HG03095 (cell line): ENCODE measurements around the gene DPP6.

Source experiments
- ATAC-seq: cut with Tn5 transposase; IDR thresholded peaks from one replicate; pipeline ENCODE4 v1.9.1; 2021; ENCODE audit warnings: moderate library complexity; ENCODE audit not compliant: unreplicated experiment

The DPP6 gene

DNA sequence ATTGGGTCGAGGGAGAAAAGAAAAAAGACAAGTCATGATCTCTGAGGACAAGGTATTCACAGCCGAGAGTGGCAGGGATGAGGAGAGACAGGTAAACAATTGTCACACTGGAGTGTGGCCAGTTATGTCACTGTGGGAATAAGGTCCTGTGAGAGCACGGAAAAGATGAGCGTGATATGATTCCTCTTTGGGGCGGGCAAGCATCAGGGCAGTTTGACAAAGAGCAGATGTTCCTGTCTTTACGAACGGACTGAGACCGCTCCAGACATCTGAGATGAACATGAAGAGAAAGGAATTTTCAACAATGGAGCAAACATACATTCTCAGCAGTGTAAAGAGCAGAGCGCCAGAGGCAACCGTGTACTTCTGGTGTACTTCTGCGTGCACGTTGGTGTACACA, 278.1 kb downstream of the DPP6 start:
- ATAC-seq = no peak

DNA sequence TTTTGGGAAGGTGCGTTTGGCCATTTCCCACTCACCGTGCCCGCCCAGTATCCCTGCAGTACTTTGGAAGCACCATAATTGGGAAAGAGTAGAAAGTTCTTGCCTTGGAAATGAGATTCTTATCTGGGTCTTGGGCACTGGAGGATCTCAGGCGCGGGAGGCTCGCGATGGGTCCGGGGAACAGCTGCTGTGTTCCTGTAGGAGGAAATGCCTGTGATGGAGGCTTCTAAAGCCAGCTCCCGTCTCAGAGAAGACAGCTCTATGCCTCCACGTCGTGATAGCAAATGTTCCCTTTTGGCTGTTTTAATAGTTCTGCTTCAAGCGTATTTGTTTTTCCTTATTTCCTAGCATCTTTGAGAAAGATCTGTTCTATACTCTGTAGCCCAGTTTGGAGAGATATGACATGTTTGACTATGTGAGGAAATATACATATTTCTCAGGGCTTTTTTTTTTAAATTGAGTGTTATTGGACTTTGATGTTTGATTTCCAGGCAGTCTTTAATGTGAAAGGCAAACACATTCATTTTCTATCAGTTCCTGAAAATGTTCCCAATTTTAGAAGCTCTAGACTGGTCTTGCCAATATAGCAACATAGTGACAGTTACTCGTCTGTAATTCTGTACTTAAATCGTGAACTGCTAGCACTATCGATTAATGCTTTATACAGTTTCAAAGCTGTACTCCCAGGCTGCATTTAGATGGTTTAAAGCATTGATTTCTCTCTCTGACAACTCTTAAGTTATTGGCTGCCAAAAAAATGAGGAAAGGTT, 280.8 kb downstream of the DPP6 start:
- no peak for ATAC-seq

DNA sequence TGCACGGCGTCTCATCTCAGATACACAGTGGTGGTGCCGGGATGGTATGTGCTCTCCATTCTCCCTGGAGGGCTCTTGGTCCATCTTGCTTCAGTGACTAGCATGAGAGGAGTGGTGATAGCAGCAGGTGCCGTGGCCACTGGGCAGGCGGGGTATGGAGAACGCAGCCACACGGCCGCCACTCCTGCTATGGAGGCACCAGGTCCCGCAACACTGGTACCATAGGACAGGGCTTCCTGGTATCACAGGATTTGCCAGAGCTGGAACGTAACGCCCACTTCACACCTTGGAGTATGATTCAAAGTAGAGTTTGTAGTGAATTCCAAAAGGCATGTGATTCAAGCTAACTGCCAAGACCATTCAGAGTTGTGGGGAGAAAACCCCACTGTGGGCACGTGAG, 284.1 kb downstream of the DPP6 start:
- ATAC-seq = no peak

DNA sequence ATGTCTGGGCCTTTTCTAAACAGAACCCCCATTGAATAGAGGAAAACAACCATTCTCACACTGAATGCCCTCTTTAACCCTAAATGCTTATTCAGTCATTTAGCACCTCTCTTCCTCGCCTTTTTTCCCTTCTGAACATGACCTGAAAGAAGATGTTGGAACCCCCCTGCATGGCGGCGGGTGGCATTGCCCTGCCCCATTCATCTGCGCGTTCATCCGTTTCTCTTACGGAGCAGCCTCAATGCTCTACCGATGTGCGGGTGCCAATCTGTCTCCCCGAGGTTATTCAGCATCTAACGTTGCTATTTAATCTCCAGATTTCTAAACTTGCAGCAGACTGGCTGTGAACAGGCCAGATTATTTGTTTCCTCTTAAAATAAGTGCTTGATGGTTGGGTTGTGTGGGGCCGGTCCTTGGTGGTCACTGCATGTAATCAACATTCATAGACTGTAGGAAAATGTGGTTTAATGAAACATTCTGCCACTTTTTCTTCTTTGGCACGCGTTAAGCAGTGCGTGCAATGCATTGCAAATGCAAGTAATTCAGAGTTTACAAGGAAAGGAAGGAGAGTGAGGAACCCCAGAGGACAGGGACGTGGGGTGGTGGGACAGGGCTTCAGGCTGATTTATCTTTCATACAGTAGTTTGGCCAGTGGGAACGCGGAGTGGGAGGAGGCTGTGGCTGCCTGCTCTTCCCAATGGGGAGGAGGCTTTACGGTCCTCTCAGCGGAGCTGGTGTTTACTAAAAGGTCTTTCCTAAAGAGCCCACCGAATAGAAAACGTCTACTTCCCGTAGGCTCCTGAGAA, 286.7 kb downstream of the DPP6 start:
- no peak for ATAC-seq

DNA sequence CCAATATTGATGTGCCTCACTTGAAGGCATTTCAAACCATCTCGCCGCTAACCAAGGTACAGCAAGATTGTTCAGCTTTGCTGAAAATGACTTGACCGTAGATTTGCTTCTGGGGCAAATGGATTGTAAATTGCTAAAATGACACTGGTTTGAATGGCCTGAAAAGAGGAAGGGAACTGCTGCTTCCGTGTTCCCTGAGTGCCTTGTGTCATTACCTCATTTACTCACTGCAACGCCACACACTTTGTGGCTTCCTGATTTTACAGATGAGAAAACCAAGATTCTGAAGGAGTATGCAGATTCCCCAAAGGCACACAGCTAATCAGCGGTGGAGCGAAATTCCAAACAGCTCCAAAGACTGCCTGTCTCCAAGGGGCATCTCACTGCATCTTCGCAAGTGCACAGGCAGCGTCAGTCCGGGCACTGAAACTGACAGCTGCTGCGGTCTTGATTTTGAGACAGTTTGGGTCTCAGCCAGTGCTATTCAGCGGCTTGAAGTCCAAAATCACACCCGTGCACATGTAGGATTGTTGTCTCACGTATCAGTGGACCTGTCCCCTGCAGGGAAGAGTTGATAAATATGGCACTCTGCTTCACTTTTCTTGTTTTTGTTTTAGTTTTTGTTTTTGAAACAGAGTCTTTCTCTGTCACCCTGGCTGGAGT, 290.9 kb downstream of the DPP6 start:
- ATAC-seq = no peak

DNA sequence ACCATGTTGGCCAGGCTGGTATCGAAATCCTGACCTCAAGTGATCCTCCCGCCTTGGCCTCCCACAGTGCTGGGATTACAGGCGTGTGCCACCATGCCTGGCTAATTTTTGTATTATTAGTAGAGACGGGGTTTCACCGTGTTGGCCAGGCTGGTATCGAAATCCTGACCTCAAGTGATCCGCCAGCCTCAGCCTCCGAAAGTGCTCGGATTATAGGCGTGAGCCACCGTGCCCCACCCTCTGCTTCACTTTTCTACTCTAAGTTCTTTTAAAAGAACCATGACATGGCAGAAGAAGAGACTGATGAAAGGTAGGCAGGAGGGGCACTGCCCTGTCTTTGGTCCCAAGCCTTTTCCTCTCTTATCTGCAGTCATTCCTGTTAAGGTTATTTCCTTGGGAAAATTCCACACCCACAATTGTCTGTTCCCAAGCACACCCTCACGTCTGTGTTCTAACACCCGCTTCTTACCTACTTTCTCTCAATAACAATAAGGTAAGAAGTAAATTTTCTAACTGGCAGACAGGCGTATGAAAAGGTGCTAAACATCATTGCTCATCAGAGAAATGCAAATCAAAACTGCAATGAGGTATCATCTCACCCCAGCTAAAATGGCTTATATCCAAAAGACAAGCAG, 291.7 kb downstream of the DPP6 start:
- ATAC-seq = no peak

DNA sequence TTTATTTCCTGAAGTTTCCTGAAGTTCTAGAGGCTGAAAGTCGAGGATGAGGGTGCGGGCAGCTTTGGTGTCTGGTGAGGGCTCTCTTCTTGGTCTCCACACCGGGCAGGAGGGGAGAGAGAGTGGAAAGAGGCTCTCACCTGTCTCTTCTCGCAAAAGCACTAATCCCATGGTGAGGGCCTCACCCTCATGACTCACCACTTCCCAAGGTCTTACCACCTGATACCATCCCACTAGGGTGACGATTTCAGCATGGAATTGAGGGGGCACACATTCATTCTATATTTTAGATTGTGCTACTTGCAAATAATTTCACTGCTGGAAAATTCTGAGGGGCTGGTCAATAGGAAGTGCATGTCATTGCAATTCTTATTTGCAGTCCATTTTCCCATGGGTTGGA, 292.9 kb downstream of the DPP6 start:
- no peak for ATAC-seq

DNA sequence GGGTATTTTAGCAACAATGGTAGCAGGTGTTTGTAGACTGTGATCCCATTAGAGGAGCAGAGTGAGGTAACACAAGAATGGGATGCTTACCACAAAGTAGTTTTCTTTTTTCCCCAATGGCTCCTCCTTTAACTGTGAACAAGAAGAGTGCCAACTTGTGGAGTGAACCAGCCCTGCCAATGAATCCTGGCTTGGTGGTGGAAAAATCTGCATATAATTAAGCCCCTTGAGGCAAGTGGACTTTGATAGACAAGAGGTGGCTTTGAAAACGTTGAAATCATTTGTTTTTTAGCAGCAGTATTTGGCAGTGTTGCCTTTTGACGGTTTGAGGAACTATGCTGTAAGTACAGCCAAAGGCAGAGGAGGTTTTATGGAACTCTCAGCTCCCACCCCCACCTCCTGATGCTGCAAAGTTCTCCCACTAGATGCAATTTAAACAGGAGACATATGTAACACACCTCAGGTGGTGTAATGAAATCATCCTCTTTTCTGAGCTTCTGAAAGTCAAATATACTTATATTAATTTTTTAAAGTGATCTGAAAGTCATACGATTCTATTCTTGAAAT, 295.6 kb downstream of the DPP6 start:
- ATAC-seq = no peak

DNA sequence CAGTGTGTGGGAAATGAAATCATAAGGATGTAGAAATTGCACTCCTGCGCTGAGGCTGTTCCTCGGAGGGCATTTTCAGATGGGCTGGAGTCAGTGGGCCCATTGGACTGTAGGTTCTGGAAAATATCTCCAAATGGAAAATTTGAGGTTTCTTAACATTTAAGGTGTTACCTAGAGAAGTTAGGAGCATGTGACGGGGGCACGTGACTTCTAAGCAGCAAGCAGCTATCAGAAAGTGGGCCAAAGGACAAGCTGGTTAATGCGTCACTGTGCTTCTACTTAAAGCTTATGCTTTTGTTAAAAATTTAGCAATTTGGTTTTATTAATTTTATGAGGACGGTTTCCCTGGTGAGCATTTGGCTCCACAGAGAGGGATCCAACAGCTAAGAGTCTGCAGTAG, 298.7 kb downstream of the DPP6 start:
- ATAC-seq = no peak

DNA sequence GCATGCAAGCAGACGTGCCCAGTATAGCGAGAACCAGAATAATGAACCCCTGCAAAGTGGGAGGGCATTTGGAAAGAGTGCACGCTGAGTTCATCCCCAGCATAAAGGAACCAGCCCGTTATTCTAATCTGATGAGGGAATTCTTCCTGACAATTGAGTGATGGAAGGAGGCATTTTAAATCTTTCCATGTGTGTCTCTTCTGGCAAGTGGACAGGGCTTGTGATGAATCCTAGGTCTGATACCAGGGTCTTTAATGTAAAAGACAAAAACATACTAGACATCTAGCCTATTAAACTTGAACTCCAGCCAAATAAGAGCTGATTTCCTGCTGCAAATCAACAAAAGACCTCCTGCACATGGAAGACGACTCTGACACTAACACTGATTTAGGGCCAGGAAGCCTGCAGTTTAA, 301.2 kb downstream of the DPP6 start:
- no peak for ATAC-seq

DNA sequence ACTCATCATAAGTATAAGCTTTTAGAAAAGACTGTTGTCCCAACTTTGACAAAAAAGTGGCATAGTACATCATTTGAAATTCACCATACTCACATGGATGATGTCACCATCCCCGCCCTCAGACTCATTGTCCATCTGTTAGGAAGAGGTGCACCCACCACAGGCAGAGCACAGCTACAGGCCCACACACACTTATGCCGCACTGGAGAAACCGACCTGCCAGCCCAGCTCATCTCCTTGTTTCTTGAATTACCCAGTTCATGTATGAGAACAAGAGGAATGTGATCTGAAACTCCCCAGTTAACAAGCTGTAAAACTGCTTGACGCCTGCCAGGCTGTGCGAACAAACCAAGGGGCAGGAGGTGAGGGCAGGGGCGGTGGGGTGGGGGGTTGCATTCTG, 312.0 kb downstream of the DPP6 start:
- ATAC-seq = no peak

DNA sequence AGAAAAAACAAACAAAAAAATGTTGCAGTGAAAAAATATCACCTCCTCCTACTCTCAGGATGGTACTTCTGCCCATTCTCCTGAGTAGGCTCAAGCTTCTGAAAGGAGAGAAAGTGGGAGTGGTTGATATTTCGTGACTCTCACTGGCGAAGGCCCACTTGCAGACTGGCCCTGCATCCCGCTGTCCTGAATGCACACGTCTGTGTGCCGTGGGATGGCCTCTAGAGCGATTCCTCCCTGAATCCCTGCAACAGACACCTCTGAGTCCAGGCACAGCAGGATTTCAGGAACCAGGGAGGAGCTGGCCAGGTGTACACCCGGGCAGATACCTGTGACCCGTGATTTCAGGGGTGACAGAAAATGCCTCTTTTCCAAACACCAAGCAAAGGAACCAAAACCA, 319.2 kb downstream of the DPP6 start:
- no peak for ATAC-seq

DNA sequence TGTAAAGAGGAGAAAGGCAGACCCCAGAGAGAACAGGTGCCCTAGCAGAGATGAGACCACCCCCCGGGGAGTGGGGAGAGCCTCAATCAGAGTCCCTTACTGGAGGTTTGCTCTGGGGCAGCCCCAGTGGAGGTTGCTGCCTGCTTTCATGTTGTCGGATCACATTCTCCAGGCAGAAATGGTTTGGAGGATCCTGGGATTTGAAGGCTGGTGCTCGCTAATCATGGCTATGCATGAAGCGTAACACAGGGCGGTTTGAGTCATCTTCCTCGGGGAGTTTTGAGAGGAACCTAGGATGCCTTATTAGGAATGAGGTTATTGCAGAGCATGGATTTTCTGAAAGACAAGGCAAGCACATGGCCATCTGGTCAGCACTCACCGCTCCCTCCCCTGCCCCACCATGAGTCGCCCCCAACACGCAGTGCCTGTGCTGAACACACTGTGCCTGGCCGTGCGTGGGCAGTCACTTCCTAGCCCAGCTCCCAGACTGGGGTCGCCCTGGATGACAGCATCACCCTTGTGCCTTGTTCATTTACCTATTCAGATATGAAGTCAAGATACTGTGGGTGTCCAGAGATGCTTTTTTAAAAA, 319.9 kb downstream of the DPP6 start:
- ATAC-seq = no peak

DNA sequence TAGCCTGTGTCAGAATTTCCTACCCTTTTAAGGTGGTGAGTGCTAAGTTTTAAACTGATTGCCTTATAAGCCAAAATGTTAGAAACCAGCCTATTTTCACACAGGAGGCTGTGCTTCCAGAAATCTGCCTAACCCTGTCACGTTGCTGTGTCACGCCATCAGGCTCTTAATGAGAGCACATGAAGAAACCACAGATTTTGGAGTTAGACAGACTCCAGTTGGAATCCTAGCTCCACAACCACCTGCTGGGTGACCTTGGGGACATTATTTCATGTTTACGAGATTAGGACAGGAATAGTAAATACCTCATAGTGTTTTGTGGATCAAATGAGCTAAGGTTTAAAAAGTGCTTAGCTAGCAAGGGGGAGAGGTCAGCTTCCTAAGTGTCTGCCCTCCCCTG, 321.8 kb downstream of the DPP6 start:
- no peak for ATAC-seq

DNA sequence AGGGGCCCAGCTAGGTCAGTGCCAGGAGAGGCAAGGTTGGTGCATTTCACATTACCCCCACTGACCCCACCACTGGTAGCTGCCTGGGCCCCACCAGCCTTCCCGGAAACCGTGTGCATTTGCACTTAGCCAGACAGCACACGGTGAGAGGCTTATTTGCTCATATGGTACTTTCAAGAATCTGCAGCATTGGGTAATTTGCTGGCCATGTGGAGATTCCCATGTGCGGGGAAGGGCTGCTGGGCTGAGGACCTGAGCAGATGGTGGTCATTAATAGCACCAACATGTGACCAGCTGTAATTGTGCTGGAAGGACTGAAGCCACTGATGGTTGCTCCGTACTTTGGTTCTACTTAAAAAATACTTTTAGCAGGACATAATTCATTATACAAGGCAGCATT, 323.8 kb downstream of the DPP6 start:
- ATAC-seq = no peak

DNA sequence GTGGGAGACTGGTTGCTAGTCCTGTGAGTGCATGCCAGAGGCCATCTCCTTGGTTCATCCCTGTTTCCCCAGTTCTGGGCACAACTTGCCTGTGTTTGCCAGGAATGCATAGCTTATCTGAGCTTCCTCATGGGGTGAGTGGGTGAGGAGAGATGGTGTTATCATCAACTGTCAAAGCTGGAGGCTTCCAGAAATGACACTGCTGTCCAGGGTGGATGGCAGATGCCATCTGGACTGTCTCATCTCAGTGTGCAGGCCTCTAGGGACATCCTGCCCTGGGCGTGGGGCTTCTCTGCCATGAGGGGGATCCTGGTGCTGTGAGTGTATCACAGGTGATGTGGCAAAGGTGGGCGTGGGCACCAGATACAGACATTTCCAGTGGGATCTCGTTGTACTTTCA, 328.6 kb downstream of the DPP6 start:
- no peak for ATAC-seq

DNA sequence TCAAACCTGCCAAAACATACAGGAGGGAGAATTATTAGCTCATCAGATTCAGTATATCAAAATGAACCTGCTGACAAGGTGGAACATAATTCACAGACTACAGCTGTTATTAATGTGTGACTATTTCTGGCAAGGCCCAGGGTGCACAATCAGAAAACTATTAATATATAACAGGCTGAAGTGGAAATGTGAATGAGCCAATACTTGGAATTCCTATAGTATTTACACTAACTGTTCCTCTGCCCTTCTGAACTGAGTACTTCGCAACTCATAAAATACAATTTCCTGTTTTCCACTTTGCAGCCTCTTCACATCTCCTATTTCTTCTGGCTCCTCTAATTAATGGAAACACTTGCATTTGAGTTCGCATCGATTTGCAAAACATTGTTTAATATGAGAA, 330.8 kb downstream of the DPP6 start:
- ATAC-seq = no peak

DNA sequence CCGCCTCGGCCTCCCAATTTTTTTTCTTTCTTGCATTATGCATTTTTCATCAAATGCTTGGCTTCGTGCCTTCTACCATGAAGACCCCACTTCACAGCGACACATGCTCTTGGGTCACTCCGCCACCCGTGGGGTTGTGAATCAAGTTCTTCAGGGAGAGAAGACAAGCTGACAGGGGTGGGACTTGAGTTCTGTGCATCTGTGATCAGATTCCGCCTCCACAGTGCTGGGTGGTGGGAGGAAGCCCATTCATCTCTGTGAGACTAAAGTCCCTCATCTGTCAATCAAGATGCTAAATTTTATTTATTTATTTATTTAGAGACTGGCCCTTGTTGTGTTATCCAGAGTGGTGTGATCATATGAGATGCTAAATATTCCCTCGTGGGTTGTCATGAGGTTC, 333.0 kb downstream of the DPP6 start:
- no peak for ATAC-seq

DNA sequence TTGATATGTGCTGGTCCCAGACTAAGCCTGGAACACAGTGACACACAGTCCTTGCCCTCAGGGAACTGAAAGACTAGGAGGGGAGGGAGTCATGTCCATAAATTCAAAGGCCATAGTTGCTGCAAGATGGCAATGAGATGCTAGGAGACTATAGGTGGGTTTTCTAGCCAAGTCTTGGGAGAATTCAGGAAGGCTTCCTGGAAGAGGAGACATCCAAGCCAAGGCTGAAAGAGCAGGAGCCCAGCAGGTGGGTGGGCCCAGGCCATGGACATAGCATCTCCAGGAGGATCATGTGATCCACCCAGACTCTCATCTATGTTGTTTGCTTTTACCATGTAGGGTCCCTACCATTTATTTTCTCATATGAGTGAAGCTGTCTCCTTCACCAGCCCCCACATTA, 335.1 kb downstream of the DPP6 start:
- ATAC-seq = no peak

DNA sequence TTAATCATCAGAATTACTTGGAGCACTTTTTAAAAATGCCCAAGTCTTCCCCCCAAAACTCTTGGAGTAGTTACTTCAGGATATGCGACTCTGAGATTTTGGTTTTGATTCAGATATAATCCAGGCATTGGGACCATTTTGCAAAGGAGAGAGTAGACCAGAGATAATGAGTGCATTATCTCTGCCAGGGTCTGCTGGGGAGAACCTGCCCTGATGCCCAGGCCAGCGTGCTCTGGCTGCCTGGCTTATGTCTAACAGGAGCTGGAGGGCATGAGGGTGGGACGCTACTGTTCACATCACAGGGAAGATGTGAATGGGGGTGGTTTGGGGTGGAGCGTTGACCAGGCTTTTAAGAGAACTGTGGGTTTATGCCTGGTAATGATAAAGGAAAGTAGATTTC, 336.2 kb downstream of the DPP6 start:
- no peak for ATAC-seq

DNA sequence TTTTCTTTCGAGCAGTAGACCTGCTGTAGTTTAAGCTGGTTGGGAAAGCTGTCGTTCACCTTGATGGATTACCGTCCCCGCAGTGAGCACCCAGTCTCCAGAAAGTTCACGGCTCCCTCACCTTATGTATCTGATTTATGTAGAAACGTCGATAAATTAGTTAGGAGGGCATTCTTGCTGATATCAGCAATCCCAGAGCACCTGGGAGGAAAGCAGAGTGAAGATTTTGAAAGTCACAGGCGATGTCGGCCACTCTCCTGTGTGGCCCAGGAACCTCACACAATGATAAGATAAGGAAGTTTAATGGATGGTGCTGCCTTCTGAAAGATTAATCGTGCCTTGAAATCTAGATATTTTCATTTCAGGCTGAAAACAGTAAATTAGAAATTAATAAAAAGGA, 336.8 kb downstream of the DPP6 start:
- no peak for ATAC-seq
